Heart right ventricle (tissue), 16 donors: Measurements from ENCODE around the gene GSTK1. TPM values are rescaled to one million over a fixed set of nuclear protein-coding genes. Genes with fewer than 3 reads are reported as not detected.

Experiments used
- ATAC-seq, 8 donors: fragments of 200-7000 bp; cut with Tn5 transposase; one replicate each; pipeline ENCODE4 v1.9.1; 2020; ENCODE audit warnings: mild to moderate bottlenecking in 8 of 8, moderate library complexity in 8 of 8, moderate number of reproducible peaks in 1 of 8
- DNase-seq, 2 donors: peaks; one replicate each; pipeline ENCODE4 v3.0.0-alpha.2; 2020
- H3K27ac ChIP-seq, 10 donors: fragments of 200-600 bp; sonication (generic) in 2 of 10; one replicate each; pipeline versions ENCODE4 v1.5.0 to v1.8.0; 2020 to 2022; ENCODE audit warnings: mild to moderate bottlenecking in 3 of 10
- H3K27me3 ChIP-seq, 7 donors: fragments of 200-600 bp; one replicate each; pipeline ENCODE4 v1.8.0; 2021 to 2022; ENCODE audit warnings: mild to moderate bottlenecking in 2 of 7
- H3K36me3 ChIP-seq, 9 donors: fragments of 200-600 bp; sonication (generic) in 1 of 9; one replicate each; pipeline versions ENCODE4 v1.5.0 to v1.8.0; 2020 to 2022; ENCODE audit warnings: mild to moderate bottlenecking in 2 of 9
- H3K4me1 ChIP-seq, 9 donors: fragments of 200-600 bp; sonication (generic) in 1 of 9; one replicate each; pipeline versions ENCODE4 v1.5.0 to v1.8.0; 2020 to 2022; ENCODE audit warnings: mild to moderate bottlenecking in 4 of 9
- H3K4me3 ChIP-seq, 10 donors: fragments of 200-600 bp; sonication (generic) in 2 of 10; one replicate each; pipeline versions ENCODE4 v1.5.0 to v1.8.0; 2020 to 2022; ENCODE audit warnings: mild to moderate bottlenecking in 7 of 10, moderate library complexity in 2 of 10
- H3K9me3 ChIP-seq, 11 donors: fragments of 200-600 bp in 10 of 11; sonication (generic) in 2 of 11; one replicate each; pipeline versions ENCODE4 v1.5.0 to v1.8.0; 2013 to 2022; ENCODE audit warnings: mild to moderate bottlenecking in 2 of 11, control low read depth in 1 of 11, moderate library complexity in 1 of 11
- WGBS, 2 donors: extraction: QIAGEN DNeasy Blood & Tissue Kit; methylation state at CpG; one replicate each; pipeline ENCODE4 v1.1.7; 2013; ENCODE audit warnings: inconsistent platforms in 1 of 2; 5-methylcytosine and 5-hydroxymethylcytosine counted together
- intact Hi-C, 10 donors: fragments of 100-400 bp; cut with DNase I; formaldehyde crosslinking; loops; one replicate each; pipeline versions ENCODE4 v1.11.1 to v1.14.2; 2022
- polyA plus RNA-seq, 2 donors: library from polyadenylated mRNA; stranded (reverse); fragments of 200-250 nt; gene quantifications; one replicate each; pipeline ENCODE4 v1.2.3, GENCODE V29; 2013
- total RNA-seq, 10 donors: library from RNA; stranded (reverse); fragmentation: NEBNext Ultra II Directional in 3 of 10; extraction: Animal tissue kit (Norgen Biotek cat#: 25700) in 3 of 10; gene quantifications; one replicate each; pipeline versions ENCODE4 v1.2.1 to v1.2.4, GENCODE V29; 2021 to 2023
- TF ChIP-seq, protein P1 (sequence below), 9 donors: fragments of 200-600 bp; sonication (generic) in 2 of 9; IDR thresholded peaks; one replicate each; pipeline versions ENCODE4 v1.5.0 to v1.8.0; 2021 to 2022; ENCODE audit warnings: antibody characterized with exemption in 9 of 9, mild to moderate bottlenecking in 5 of 9, moderate library complexity in 1 of 9
- donor health status: Arrhythmogenic right ventricular cardiomyopathy.
- donor health status: ischemic (EF 13 %, LVEDD 7.1; RV severe dilation, severe dysfunction).
- donor health status: healthy with polysubstance abuse.
- donor health status: DM: no; HTN: yes; CAD: no.
- donor health status: DM: no; HTN: no; CAD: no.
- donor health status: ischemic (EF 25% LVEDD 6.9; RV normal size, moderate dysfunction).
- donor health status: ischemic (EF 25% LVEDD 5.7; RV mildly dilated, moderate dysfunction).
- donor health status: healthy.
- donor health status: DM: yes; HTN: yes; CAD: no.
- donor health status: Ischemic cardiomyopathy.
- donor health status: ischemic (EF 35%, LVEDD 5.7; RV mildly dilated, moderate dysfunction).
- donor health status: nonischemic (EF 11% LVEDD 7.7; RV severe dilation, severe dysfunction).
- donor health status: DM: yes; HTN: yes; CAD: no.
- donor health status: PGD.
- donor health status: ischemic (EF 29% LVEDD 5.4; RV normal size, mild dysfunction).
- donor health status: nonischemic (EF 23%, LVEDD 6.1; RV moderate dilation, normal function).

The GSTK1 gene
- total and polyA plus RNA-seq, 12 donors, result 136 to 317 (median 269) TPM

GRCh38 chr7:143303733-143304132 lies 40.5 kb downstream of the GSTK1 start:
- TF ChIP-seq, protein P1, sequence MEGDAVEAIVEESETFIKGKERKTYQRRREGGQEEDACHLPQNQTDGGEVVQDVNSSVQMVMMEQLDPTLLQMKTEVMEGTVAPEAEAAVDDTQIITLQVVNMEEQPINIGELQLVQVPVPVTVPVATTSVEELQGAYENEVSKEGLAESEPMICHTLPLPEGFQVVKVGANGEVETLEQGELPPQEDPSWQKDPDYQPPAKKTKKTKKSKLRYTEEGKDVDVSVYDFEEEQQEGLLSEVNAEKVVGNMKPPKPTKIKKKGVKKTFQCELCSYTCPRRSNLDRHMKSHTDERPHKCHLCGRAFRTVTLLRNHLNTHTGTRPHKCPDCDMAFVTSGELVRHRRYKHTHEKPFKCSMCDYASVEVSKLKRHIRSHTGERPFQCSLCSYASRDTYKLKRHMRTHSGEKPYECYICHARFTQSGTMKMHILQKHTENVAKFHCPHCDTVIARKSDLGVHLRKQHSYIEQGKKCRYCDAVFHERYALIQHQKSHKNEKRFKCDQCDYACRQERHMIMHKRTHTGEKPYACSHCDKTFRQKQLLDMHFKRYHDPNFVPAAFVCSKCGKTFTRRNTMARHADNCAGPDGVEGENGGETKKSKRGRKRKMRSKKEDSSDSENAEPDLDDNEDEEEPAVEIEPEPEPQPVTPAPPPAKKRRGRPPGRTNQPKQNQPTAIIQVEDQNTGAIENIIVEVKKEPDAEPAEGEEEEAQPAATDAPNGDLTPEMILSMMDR (IDR thresholded peaks at IDR 0.05), result no peak
- H3K4me3 ChIP-seq, result no peak overlapping the region
- peaks cover 0 to 45% (median 9%) of the 10 kb centered on the region in 9 donors for H3K4me1 ChIP-seq
- ATAC-seq (no peak), DNase-seq (no peak)
- no peaks in the 10 kb centered on the region for H3K9me3 ChIP-seq
- 95% methylated on average over 10 of the region's 10 CpGs for WGBS, 2 donors
- peaks cover 0 to 100% (median 65%) of the 10 kb centered on the region in 9 donors for H3K36me3 ChIP-seq
- no peak overlapping the region for H3K27ac ChIP-seq
- intact Hi-C loops, result loop anchor here in 8 of 10 donors (2.0 to 10.0 kb wide), 5 partner anchors 41 to 111 kb away; partner anchors contain the start of gene GSTK1 (in 4 of the 8)
- no peaks in the 10 kb centered on the region for H3K27me3 ChIP-seq

DNA sequence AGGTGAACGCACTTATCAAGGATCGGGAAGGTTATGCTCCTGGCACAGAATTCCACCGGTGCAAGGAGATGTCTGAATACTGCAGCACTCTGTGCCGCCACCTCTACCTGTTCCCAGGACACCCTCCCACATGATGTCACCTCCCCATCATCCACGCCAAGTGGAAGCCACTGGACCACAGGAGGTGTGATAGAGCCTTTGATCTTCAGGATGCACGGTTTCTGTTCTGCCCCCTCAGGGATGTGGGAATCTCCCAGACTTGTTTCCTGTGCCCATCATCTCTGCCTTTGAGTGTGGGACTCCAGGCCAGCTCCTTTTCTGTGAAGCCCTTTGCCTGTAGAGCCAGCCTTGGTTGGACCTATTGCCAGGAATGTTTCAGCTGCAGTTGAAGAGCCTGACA lies 41.7 kb downstream of the GSTK1 start:
- ATAC-seq, result peak in 1 of 8 donors; percentile 4
- intact Hi-C loops, result loop anchor here (1.0 to 10.0 kb wide), 8 partner anchors 43 to 112 kb away; partner anchors contain the start of genes GSTK1 (in 4 of the 10) and ZYX (in 1 of the 10)
- WGBS, 2 donors, result 82 to 89% methylated on average over 6 of the region's 6 CpGs
- H3K27me3 ChIP-seq, result no peaks in the 10 kb centered on the region
- H3K36me3 ChIP-seq, result peaks cover 0 to 92% (median 63%) of the 10 kb centered on the region in 9 donors
- DNase-seq, result no peak
- TF ChIP-seq, protein P1 (IDR thresholded peaks at IDR 0.05), result no peak
- peaks cover 0 to 37% (median 3%) of the 10 kb centered on the region in 9 donors for H3K4me1 ChIP-seq
- H3K9me3 ChIP-seq, result no peaks in the 10 kb centered on the region
- H3K27ac ChIP-seq, result no peak overlapping the region
- H3K4me3 ChIP-seq, result no peak overlapping the region

GRCh38 chr7:143305423-143306070 lies 42.3 kb downstream of the GSTK1 start:
- Histone ChIP-seq H3K36me3 (peaks cover 0 to 86% (median 57%) of the 10 kb centered on the region in 9 donors), H3K9me3 (no peaks in the 10 kb centered on the region), H3K4me3 (no peak overlapping the region), H3K27me3 (no peaks in the 10 kb centered on the region), H3K27ac (no peak overlapping the region), H3K4me1 (peaks cover 0 to 35% (median 3%) of the 10 kb centered on the region in 9 donors)
- peak; percentile 74 to 75 for DNase-seq
- ATAC-seq, result peak; percentile 62 to 93 (median 86)
- WGBS, 2 donors, result 44 to 55% methylated on average over 10 of the region's 10 CpGs
- intact Hi-C loops, result loop anchor here in 9 of 10 donors (1.0 to 10.0 kb wide), 7 partner anchors 63 to 112 kb away; partner anchors contain the start of gene ZYX (in 1 of the 9)
- TF ChIP-seq, protein P1 (IDR thresholded peaks at IDR 0.05), result peak; percentile 49 to 88 (median 80)

DNA sequence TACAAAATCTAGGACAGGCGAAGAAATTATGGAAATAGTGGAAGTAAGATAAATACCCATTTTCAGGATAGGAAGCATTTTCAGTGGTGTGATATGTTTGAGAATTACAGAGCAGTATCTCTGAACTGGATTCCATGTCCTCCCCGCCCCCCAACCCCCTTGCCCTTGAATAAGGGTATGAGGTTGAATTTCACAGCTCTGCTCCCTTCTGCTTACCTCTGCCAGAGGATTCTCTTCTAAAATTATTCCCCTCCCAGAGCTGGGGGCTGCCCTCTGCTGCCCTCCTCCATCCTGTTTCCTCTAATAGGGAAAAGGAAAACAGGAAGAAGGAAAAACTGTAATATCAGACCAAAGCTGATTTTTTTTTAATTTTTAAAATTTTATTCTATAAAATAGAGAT lies 45.4 kb downstream of the GSTK1 start:
- Histone ChIP-seq H3K27ac (no peak overlapping the region), H3K27me3 (no peaks in the 10 kb centered on the region)

More for the DNA sequence above, 45.4 kb downstream of the GSTK1 start:
- intact Hi-C loops, result loop anchor here in 6 of 10 donors (5.0 to 10.0 kb wide), 4 partner anchors 66 to 109 kb away; partner anchors contain the start of gene ZYX (in 1 of the 6)
- peaks cover 0 to 23% (median 3%) of the 10 kb centered on the region in 9 donors for H3K4me1 ChIP-seq
- DNase-seq, result no peak
- H3K4me3 ChIP-seq, result no peak overlapping the region
- peaks cover 0 to 55% (median 32%) of the 10 kb centered on the region in 9 donors for H3K36me3 ChIP-seq
- H3K9me3 ChIP-seq, result no peaks in the 10 kb centered on the region
- 81 to 88% methylated on average over 2 of the region's 2 CpGs for WGBS, 2 donors
- TF ChIP-seq, protein P1 (IDR thresholded peaks at IDR 0.05), result no peak
- ATAC-seq, result peak in 1 of 8 donors; percentile 27
